HuH-7.5 (cell line): Measurements from ENCODE around the gene TPH2.

ENCODE experiments used
- DNase-seq: peaks from one replicate; pipeline ENCODE4 v3.0.0; 2011; ENCODE audit warnings: low spot score

The TPH2 gene

GRCh38 chr12:71938728-71939385 lies at the start of gene TPH2:
TPH2 (plus strand) TSS chr12:71938845; CDS start chr12:71938987, 142 bp downstream.
- DNase-seq: no peak

GRCh38 chr12:71890475-71890874 lies 48.2 kb upstream of the TPH2 start:
- DNase-seq: no peak

- no peak for DNase-seq
These were observed 46.6 kb upstream of the TPH2 start for GRCh38 chr12:71892059-71892458.

GRCh38 chr12:71896205-71896882 lies 42.3 kb upstream of the TPH2 start:
- no peak for DNase-seq

GRCh38 chr12:71900091-71900490 lies 38.6 kb upstream of the TPH2 start:
- no peak for DNase-seq

GRCh38 chr12:71904629-71905028 lies 34.0 kb upstream of the TPH2 start:
- no peak for DNase-seq

GRCh38 chr12:71935594-71935993 lies 3.1 kb upstream of the TPH2 start:
- no peak for DNase-seq

- DNase-seq: no peak
These were observed 1.4 kb downstream of the TPH2 start for GRCh38 chr12:71940068-71940467.

GRCh38 chr12:71941174-71941573 lies 2.5 kb downstream of the TPH2 start:
- DNase-seq: no peak

- no peak for DNase-seq
These were observed 3.6 kb downstream of the TPH2 start for GRCh38 chr12:71942259-71942658.

GRCh38 chr12:71942703-71943102 lies 4.1 kb downstream of the TPH2 start:
- DNase-seq: no peak

GRCh38 chr12:71945121-71945520 lies 6.5 kb downstream of the TPH2 start:
- DNase-seq: no peak

GRCh38 chr12:71945883-71946282 lies 7.2 kb downstream of the TPH2 start:
- no peak for DNase-seq

GRCh38 chr12:71947645-71948105 lies 9.0 kb downstream of the TPH2 start:
- no peak for DNase-seq

- no peak for DNase-seq
These were observed 9.7 kb downstream of the TPH2 start for GRCh38 chr12:71948390-71948789.

GRCh38 chr12:71949646-71950045 lies 11.0 kb downstream of the TPH2 start:
- DNase-seq: no peak

GRCh38 chr12:71950404-71950803 lies 11.8 kb downstream of the TPH2 start:
- DNase-seq: no peak

- no peak for DNase-seq
These were observed 12.2 kb downstream of the TPH2 start for GRCh38 chr12:71950819-71951218.

- DNase-seq: no peak
These were observed 15.6 kb downstream of the TPH2 start for GRCh38 chr12:71954083-71954778.

GRCh38 chr12:71954861-71955260 lies 16.2 kb downstream of the TPH2 start:
- DNase-seq: no peak

- no peak for DNase-seq
These were observed 17.3 kb downstream of the TPH2 start for GRCh38 chr12:71955970-71956369.

- no peak for DNase-seq
These were observed 19.4 kb downstream of the TPH2 start for GRCh38 chr12:71958056-71958455.

GRCh38 chr12:71958457-71958856 lies 19.8 kb downstream of the TPH2 start:
- DNase-seq: no peak
